Kasumi-1 (cell line): Measurements from ENCODE around the gene BHLHE23.

Experiments
- DNase-seq, 2 experiments: peaks; one replicate each; lab custom pipeline; 2025; lab: John Stamatoyannopoulos, UW

The BHLHE23 gene

DNA sequence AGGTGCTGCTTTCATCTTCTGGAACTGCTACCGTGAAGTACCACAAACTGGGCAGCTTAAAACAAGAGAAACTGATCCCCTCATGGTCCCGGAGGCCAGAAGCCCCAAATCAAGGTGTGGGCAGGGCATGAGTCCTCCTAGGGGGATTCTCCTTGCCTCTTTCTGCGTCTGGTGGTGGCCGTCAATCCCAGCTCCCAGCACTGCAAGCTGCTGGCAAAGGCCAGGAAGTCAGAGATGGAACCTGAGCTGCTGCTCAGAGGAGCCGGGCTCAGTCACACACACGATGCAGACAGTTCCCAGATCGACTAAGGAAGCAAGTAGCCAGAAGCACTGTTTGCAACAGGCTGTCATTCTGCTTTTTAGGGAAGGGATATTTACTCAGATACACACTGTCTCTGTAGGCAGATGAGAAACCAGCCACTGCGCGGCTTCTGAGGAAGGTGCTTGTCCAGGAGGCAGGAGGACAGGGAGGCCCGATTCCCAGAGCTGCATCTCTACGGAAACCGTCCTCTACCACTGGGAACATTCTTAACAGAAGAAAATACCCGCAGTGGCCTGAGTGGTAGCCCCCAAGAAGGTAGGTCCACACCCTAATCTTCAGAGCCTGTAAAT, 15.5 kb downstream of the BHLHE23 start:
- DNase-seq, result no peak

DNA sequence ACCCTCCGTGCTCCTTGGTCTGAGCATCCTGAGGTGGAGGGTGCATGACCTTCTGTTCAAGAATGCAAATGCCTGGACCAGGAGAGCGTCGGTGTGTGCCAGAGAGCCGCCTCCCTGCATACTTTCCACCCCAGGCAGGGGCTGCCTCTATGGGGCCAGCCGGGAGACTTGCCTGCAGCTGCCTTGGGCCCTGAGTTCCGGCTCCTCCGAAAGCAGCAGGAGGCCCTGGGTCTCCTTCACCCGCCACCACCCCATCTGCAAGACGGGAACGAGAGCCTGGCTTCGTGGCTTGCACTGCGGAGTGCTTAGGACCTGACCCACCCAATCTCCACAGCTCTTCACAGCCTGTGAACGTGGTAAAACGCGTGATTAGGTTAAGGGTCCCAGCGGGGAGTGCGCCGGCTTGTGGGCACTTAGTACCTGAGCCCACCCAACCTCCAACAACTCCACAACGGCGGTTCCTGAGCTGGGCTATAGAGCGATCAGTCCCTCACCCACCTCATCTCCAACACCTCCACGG, 16.4 kb downstream of the BHLHE23 start:
- no peak for DNase-seq

DNA sequence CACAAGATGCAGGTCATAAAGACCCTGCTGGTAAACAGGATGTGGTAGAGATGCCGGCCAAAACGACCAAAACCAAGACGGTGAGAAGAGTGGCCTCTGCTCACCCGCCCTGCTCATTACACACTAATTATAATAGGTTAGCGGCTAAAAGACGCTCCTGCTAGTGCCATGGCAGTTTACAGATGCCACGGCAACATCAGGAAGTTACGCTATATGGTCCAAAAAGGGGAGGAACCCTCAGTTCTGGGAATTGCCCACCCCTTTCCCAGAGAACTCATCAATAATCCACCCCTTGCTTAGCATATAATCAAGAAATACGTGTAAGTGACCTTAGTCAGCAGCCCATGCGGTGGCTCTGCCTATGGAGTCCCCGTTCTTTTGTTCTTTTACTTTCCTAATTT, 17.6 kb downstream of the BHLHE23 start:
- DNase-seq, result no peak

- DNase-seq, result no peak
These were observed 19.6 kb downstream of the BHLHE23 start for GRCh38 chr20:62987114-62987513.

DNA sequence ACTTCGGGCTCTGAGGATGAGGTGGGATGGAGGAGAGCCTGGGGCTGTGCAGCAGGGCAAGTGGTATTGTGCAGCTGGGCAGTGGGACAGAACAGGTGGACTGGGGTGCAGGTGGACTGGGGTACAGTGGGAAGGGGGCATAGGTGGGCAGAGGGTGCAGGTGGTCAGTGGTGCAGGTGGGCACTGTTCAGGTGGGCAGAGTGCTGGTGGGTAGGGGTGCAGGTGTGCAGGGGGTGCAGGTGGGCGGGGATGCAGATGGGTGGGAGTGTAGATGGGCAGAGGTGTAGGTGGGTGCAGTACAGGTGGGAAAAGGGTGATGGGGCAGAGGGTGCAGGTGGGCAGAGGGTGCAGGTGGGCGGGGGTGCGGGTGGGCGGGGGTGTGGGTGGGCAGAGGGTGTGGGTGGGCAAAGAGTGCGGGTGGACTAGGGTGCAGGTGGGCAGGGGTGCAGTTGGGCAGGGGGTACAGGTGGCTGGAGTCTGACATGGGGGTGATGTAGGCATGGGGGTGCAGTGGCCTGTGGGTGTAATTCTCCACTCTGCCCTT, 20.4 kb downstream of the BHLHE23 start:
- DNase-seq, result no peak

DNA sequence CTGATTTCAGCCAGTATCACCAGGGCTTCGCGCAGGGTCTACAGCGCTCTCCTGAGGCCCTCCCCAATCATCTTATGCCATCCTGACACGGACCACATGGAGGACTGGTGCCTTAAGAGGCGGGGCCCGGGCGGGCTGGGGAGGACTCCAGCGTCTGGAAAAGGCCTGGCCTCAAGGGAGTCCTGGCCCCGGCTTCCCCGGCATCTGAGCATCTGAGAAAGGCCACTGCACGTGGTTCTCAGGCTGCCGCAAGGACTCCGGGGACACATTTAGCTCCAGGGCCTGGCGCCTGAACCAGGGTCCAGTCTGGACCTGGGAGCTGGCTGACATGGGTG, 21.4 kb downstream of the BHLHE23 start:
- DNase-seq, result no peak

- no peak for DNase-seq
These were observed 21.9 kb downstream of the BHLHE23 start for GRCh38 chr20:62984666-62985443.

DNA sequence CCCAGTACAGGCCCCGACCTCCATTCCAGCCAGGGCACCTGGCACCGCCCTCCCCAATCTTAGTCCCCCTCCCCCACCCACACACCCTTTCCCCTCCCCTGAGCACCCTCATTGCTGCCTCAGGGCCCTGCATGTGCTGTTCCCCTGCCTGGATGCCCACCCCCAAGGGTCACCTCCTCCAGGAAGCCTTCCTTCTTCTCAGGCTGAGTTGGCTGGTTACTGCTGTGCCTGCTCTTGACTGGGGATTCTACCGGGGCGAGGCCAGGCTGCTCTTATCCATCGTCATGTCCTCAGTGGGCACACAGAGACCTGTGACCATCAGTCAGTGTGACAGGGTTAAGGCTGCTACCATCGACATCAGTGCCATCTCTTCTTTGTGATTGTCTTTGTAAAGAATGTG, 23.6 kb downstream of the BHLHE23 start:
- DNase-seq, result no peak

DNA sequence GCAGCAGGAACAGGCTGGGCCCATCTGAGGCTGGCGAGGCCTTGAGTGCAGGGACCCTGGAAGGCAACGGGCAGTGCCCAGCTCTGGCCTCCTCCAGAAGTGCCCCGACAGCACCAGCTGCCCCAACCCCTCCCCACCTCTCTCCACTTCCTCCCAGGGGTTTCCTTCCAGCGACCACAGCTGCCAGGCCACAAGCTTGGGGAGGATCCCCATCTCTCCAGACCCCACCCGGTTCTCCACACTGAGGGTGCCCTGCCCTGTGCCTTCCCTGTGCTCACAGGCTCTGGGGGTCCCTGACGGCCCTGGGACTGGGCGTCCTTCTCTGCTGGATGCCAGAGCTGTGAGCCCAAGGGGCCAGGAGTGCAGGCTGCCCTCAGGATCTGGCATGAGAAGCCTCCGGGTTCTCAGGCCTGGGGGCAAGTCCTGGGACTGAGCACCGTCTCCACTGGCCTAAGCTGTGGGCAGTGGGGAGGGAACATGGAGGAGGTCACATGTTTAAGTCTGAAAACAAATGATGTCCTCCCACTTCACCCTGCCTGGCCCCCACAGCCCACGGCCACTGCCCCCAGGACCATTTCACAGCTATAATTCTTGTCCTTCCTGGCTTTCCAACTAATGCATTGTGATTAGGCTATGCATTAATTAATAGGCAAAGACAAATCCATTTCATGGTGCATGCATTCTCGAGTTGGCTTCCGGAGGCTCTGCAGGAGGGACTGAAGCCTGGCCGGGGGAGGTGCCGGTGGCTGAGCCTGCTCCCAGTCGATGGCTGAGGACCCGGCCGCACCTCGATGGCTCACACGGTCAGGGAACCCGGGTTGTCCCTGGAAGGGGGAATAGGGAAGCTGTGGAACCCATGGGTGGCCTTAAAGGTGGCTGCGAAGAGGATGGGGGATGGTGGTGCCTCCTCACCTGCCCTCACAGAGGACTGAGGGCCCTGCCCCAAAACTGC, 24.4 kb downstream of the BHLHE23 start:
- DNase-seq, result peak in 1 of 2 experiments; percentile 22

- DNase-seq, result peak in 1 of 2 experiments; percentile 13
These were observed 25.8 kb downstream of the BHLHE23 start for GRCh38 chr20:62980970-62981369.

GRCh38 chr20:62980380-62980960, 26.3 kb downstream of the BHLHE23 start:
- DNase-seq, result no peak

DNA sequence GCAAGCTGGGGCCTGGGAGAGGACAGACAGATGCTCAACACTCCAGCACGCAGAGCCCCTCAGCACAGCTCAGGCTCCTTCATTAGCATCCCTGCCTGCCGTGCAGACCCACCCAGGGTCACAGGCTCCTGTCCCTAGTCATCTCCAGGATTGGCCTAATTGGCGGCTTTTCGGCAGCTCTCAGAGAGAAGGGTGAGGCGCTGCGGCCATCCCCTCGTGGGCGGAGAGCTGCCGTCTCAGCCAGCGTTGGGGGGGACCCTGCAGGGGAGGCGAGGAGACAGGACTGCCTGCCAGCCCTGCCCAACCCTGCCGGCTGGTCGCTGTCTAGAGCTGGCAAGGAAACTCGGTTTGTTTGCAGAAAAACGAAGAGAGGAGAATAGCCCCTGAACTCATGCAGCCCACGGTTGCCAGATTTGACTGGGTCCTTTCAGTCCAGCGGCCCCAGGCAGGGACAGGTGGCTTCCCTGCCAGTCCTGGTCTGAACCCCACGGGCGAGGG, 26.8 kb downstream of the BHLHE23 start:
- DNase-seq, result no peak

- DNase-seq, result no peak
These were observed 27.5 kb downstream of the BHLHE23 start for GRCh38 chr20:62979310-62979709.

- peak; percentile 9 to 26 for DNase-seq
These were observed 28.2 kb downstream of the BHLHE23 start for GRCh38 chr20:62978561-62978943.

DNA sequence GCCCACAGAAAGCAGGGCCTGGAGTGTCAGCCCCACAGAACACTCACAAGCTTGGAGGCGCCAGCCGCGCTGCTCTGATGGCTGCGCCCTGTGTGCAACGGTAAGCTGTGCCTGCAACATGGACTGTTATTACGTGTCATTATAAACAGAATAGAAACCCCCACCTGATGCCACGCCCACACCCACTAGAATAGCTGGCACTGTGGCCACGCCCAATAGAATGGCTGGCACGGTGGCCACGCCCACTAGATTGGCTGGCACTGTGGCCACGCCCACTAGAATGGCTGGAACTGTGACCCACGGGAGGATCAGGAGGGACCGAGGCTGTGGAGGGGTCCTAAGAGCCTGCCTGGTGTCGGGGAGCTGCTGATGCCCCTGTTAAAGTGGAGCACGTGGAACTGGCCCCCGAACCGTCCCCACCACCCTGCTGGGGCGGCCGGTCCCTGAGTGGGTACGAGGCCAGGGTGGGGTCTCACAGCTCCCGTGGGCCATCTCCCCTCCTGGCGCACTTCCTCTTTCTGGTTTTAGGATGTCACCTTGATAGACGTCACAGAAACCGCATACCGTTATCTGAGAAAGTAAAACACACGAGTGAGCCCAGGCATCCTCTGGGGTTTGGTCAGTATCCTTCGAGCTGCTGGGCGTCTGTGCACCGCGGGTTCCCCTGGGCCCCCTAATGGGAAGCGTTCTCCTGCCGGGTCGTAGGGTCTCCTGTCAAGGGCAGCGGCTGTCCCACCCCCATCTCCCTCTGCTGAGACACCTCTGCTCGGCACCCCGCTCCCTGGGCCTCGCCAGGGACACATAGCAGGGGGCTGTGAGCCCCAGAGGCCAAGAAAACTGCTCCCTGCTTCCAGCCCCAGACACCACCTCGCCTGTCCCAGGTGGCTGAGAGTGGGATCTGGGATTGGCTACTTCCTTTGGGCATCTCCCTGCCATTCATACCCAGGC, 28.9 kb downstream of the BHLHE23 start:
- no peak for DNase-seq

DNA sequence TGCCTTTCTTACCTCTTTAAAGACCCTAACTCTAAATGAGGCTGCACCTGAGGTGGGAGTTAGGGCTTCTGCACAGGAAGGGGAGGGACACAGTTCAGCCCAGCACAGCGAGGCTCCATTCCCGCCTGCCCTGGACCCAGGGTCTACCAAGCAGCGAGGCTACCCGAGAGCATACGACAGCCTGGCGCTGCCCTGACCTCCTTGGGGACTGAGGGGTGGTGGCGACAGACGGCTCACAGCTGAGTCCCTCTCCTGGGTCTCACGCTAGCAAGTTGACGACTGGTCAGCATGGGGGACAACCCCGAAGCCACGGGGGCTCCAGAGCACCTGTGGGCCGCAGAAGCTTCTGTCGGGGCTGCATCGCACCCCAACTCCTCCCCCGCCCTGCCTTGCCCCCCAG, 29.9 kb downstream of the BHLHE23 start:
- no peak for DNase-seq

GRCh38 chr20:62975812-62976508, 30.8 kb downstream of the BHLHE23 start:
- no peak for DNase-seq

DNA sequence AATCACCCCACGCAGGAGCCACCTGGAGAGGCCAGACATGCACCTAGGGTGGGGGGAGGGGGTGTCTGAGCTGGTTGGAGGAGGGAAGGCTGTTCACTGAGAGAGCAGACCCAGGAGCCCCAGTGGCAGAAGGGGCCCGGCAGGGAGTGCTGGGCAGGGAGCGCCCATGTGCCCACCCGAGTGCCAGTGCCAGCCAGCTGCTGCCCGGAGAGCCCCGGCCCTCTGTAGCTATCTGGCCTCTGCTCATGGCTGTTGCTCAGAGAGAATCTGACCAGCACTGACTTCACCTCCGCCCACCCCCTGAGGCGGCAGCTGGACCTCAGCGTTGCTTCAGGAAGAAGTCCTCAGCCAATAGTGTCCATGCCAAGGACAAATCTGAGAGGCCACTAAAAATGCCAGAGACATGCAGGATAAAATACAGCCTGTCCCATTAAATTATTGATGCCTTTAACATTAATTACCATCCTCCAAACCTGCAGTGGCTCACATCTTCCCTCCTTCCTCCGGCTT, 31.5 kb downstream of the BHLHE23 start:
- DNase-seq, result no peak

- DNase-seq, result no peak
These were observed 33.7 kb downstream of the BHLHE23 start for GRCh38 chr20:62972845-62973745.
